Tibial artery (tissue), 4 donors: ENCODE results near the gene CBY2.
"Not testable (repeated sequence)": the region's sequence is repeated elsewhere in the genome, so short reads cannot be mapped to it uniquely, and the experiment has no call there.

ENCODE experiments used
- DNase-seq, 2 donors: peaks; one replicate each; pipeline ENCODE4 v3.0.0-alpha.2; 2019
- H3K27ac ChIP-seq, 2 donors: fragments of 200-600 bp; sonication (generic) in 1 of 2; 1 replicate in 1 of 2; 2 replicates in 1 of 2; pipeline ENCODE4 v1.5.1; 2018 to 2019; ENCODE audit warnings: mild to moderate bottlenecking in 1 of 2
- H3K27me3 ChIP-seq, 2 donors: fragments of 200-600 bp; sonication (generic) in 1 of 2; one replicate each; pipeline versions ENCODE4 v1.5.1 to v1.6.0; 2016 to 2019
- H3K36me3 ChIP-seq, 3 donors: fragments of 200-600 bp; sonication (generic) in 2 of 3; one replicate each; pipeline ENCODE4 v1.5.1; 2016 to 2019; ENCODE audit warnings: mild to moderate bottlenecking in 2 of 3
- H3K4me1 ChIP-seq, 4 donors: fragments of 200-600 bp; sonication (generic) in 2 of 4; 1 replicate in 3 of 4; 2 replicates in 1 of 4; pipeline ENCODE4 v1.5.1; 2016 to 2019
- H3K4me3 ChIP-seq, 2 donors: fragments of 200-600 bp; sonication (generic) in 1 of 2; 1 replicate in 1 of 2; 2 replicates in 1 of 2; pipeline ENCODE4 v1.5.1; 2018 to 2019; ENCODE audit warnings: mild to moderate bottlenecking in 2 of 2
- H3K9me3 ChIP-seq, 3 donors: fragments of 200-600 bp; sonication (generic) in 1 of 3; one replicate each; pipeline ENCODE4 v1.5.1; 2016 to 2019
- CTCF ChIP-seq, 2 experiments: fragments of 200-600 bp in 1 of 2; fragments of 450-650 bp in 1 of 2; IDR thresholded peaks; one replicate each; pipeline ENCODE4 v1.5.1; 2017 to 2019; ENCODE audit warnings: antibody characterized with exemption in 2 of 2, mild to moderate bottlenecking in 1 of 2, moderate library complexity in 1 of 2
- intact Hi-C: fragments of 100-400 bp; cut with DNase I; formaldehyde crosslinking; loops from one replicate; pipeline ENCODE4 v1.15.0; 2023; ENCODE audit warnings: low total_unique reads

CBY2 gene

DNA sequence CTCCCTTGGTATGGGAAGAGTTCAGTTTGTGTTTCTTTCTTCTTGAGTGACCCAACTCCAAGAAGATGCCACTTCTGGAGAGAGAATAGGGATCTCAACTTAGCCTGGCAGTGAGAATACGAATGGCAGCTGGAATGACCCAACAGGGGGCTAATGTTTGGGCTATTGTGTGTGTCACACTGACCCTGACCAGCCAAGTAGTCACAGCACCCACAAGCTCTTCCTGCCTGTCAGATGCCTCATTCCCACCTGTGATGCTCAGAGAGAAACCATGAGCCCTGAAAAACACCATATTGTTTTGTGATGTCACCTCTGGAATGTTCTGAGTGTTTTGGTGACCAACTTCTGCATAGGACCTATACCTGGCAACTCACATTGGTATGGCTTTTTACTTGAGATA is at the start of gene CBY2:
CBY2 (plus strand) TSS at position 233 of the 400 bp plus-strand sequence; CDS start at position 304, 71 bp downstream.
- H3K36me3 ChIP-seq: no peaks in the 10 kb centered on the region
- no peak for DNase-seq
- H3K4me3 ChIP-seq: no peak within 1 kb of the TSS
- H3K4me1 ChIP-seq: no peaks in the 10 kb centered on the region
- intact Hi-C loops: no loop called here
- TF ChIP-seq CTCF (IDR thresholded peaks at IDR 0.05): no peak
- H3K27me3 ChIP-seq: no peaks in the 10 kb centered on the region
- H3K27ac ChIP-seq: no peak within 1 kb of the TSS
- H3K9me3 ChIP-seq: no peaks in the 10 kb centered on the region

DNA sequence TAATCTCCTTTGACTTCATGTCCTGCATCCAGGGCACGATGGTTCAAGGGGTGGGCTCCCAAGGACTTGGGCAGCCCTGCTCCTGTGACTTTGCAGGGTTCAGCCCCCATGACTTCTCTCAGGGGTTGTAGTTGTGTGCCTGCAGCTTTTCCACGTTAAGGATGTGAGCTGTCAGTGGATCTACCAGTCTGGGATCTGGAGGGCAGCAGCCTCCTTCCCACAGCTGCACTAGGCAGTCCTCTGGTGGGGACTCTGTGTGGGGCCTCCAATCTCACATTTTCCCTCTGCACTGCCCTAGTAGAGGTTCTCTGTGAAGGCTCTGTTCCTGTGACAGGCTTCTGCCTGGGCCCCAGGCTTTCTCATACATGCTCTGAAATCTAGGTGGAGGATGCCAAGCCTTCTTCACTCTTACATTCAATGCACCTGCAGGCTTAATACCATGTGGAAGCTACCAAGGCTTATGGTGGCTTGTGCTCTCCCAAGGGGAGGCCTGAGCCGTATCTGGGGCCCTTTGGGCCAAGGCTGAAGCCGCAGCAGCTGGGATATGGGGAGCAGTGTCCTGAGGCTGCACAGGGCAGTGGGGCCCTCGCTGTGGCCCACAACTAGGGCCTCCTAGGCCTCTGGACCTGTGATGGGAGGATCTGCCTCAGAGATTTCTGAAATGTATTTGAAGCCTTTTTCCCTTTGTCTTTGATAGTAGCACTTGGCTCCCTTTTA is 47.3 kb upstream of the CBY2 start:
- Histone ChIP-seq H3K36me3 (no peaks in the 10 kb centered on the region), H3K27ac (no peak overlapping the region), H3K4me3 (no peak overlapping the region), H3K9me3 (peaks cover 0 to 6% (median 0%) of the 10 kb centered on the region in 3 donors), H3K4me1 (no peaks in the 10 kb centered on the region), H3K27me3 (no peaks in the 10 kb centered on the region)
- no peak for DNase-seq
- intact Hi-C loops: no loop called here
- no peak for TF ChIP-seq CTCF (IDR thresholded peaks at IDR 0.05)

DNA sequence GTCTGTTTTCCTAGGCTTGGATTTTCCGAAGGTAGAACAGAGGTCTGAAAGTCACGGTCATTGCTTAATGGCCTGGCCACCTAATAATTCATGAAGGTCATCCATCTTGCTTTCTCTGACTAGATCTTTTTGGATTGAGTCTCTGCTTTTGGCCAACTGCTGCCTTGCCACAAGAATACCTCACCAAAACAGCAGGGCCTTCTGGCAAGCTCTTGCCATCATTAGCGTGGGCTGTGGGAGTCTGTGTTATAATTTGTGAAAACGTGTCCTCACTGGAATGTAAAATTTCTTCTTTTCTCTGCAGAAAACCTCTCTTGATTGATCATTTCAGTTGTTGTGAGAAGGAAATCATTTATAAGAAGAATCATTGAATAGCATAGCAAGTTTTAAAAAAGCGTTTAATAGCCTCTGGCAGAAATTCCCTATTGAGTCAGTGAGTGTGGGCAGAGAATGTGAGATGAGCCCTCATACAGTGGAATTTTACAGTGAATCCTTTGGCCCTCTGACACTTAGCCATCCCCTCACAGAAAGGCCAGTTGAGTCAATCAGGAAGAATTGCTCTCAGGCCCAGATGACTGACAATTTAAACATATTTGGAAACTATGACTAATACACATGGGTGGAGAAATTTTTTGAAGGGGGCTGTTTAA is 43.4 kb upstream of the CBY2 start:
- no peaks in the 10 kb centered on the region for H3K36me3 ChIP-seq
- peaks cover 0 to 6% (median 0%) of the 10 kb centered on the region in 3 donors for H3K9me3 ChIP-seq
- intact Hi-C loops: no loop called here
- H3K27me3 ChIP-seq: no peaks in the 10 kb centered on the region
- no peak overlapping the region for H3K4me3 ChIP-seq
- no peak overlapping the region for H3K27ac ChIP-seq
- no peak for TF ChIP-seq CTCF (IDR thresholded peaks at IDR 0.05)
- DNase-seq: no peak
- H3K4me1 ChIP-seq: no peaks in the 10 kb centered on the region

DNA sequence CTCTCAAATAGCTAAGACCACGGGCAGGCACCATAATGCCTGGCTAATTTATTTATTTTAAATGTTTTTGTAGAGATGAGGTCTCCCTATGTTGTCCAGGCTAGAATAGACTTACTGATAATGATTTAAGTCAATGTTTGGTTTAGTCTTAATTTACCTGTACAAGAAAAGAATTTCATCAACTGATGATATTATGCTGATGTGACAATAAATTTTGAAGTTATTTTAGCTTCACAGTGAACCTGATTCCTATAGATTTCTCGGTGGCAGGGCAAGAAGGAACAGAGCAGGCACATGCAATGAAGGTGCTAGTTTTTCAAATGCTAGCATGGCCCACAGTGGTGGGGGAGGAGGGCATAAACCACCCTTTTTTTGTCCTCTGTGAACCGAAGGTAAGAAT is 42.6 kb upstream of the CBY2 start:
- TF ChIP-seq CTCF (IDR thresholded peaks at IDR 0.05): no peak
- no peaks in the 10 kb centered on the region for H3K27me3 ChIP-seq
- no peaks in the 10 kb centered on the region for H3K4me1 ChIP-seq
- peaks cover 0 to 6% (median 0%) of the 10 kb centered on the region in 3 donors for H3K9me3 ChIP-seq
- H3K27ac ChIP-seq: no peak overlapping the region
- H3K4me3 ChIP-seq: no peak overlapping the region
- intact Hi-C loops: no loop called here
- DNase-seq: no peak
- H3K36me3 ChIP-seq: no peaks in the 10 kb centered on the region

DNA sequence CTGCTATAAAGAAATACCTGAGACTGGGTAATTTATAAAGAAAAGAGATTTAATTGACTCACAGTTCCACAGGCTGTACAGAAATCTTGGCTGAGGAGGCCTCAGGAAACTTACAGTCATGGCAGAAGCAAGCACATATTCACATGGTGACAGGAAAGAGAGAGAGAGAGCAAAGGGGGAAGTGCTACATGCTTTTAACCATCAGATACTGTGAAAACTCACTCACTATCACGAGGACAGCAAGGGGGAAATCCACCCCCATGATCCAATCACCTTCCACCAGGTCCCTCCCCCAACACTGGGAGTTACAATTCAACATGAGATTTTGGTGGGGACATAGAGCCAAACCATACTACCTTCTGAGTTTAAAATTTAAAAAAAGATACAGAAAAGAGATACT is 41.7 kb upstream of the CBY2 start:
- H3K27me3 ChIP-seq, DNase-seq, H3K4me3 ChIP-seq, H3K9me3 ChIP-seq, H3K36me3 ChIP-seq, intact Hi-C loops, H3K4me1 ChIP-seq, H3K27ac ChIP-seq: not testable (repeated sequence)

GRCh38 chr13:45662162-45662561 is 40.0 kb upstream of the CBY2 start:
- Histone ChIP-seq H3K27me3 (no peaks in the 10 kb centered on the region), H3K4me3 (no peak overlapping the region)
- intact Hi-C loops: no loop called here

GRCh38 chr13:45662903-45663302 is 39.2 kb upstream of the CBY2 start:
- DNase-seq, H3K4me1 ChIP-seq, H3K36me3 ChIP-seq, H3K27me3 ChIP-seq, H3K9me3 ChIP-seq, H3K4me3 ChIP-seq, intact Hi-C loops, H3K27ac ChIP-seq: not testable (repeated sequence)

More at GRCh38 chr13:45662162-45662561, 40.0 kb upstream of the CBY2 start:
- TF ChIP-seq CTCF (IDR thresholded peaks at IDR 0.05): no peak
- Histone ChIP-seq H3K36me3 (no peaks in the 10 kb centered on the region), H3K27ac (no peak overlapping the region), H3K9me3 (peaks cover 0 to 5% (median 0%) of the 10 kb centered on the region in 3 donors), H3K4me1 (no peaks in the 10 kb centered on the region)
- no peak for DNase-seq

DNA sequence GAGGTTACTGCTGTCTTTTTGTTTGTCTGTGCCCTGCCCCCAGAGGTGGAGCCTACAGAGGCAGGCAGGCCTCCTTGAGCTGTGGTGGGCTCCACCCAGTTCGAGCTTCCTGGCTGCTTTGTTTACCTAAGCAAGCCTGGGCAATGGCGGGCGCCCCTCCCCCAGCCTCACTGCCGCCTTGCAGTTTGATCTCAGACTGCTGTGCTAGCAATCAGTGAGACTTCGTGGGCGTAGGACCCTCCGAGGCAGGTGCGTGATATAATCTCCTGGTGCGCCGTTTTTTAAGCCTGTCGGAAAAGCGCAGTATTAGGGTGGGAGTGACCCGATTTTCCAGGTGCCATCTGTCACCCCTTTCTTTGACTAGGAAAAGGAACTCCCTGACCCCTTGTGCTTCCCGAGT is 32.5 kb upstream of the CBY2 start:
- H3K36me3 ChIP-seq, DNase-seq, H3K27me3 ChIP-seq, intact Hi-C loops, H3K4me1 ChIP-seq, H3K9me3 ChIP-seq, H3K4me3 ChIP-seq, H3K27ac ChIP-seq: not testable (repeated sequence)
